Measurements from ENCODE around the gene HLCS.

HLCS gene

GRCh38 chr21:36735724-36736320, 230.6 kb downstream of the HLCS start:
- peak; percentile 54 for DNase-seq

GRCh38 chr21:36735201-36735515, 231.3 kb downstream of the HLCS start:
- no peak for DNase-seq

GRCh38 chr21:36734367-36735200, 231.9 kb downstream of the HLCS start:
- no peak for DNase-seq

- no peak for DNase-seq
Measured at GRCh38 chr21:36733857-36734256, 232.6 kb downstream of the HLCS start.

- DNase-seq = no peak
Measured at GRCh38 chr21:36732761-36733160, 233.7 kb downstream of the HLCS start.

GRCh38 chr21:36732217-36732616, 234.3 kb downstream of the HLCS start:
- DNase-seq = no peak

- DNase-seq = no peak
Measured at GRCh38 chr21:36730291-36731281, 235.9 kb downstream of the HLCS start.

- no peak for DNase-seq
Measured at GRCh38 chr21:36729310-36729970, 237.0 kb downstream of the HLCS start.

- no peak for DNase-seq
Measured at GRCh38 chr21:36728371-36729111, 237.9 kb downstream of the HLCS start.

GRCh38 chr21:36727866-36728265, 238.6 kb downstream of the HLCS start:
- DNase-seq = no peak

- no peak for DNase-seq
Measured at GRCh38 chr21:36725793-36726386, 240.6 kb downstream of the HLCS start.

GRCh38 chr21:36724660-36725059, 241.8 kb downstream of the HLCS start:
- DNase-seq = no peak

GRCh38 chr21:36723371-36723881, 243.0 kb downstream of the HLCS start:
- DNase-seq = no peak

- DNase-seq = no peak
Measured at GRCh38 chr21:36722370-36723368, 243.8 kb downstream of the HLCS start.

GRCh38 chr21:36721817-36722216, 244.7 kb downstream of the HLCS start:
- no peak for DNase-seq

- DNase-seq = no peak
Measured at GRCh38 chr21:36719614-36720013, 246.9 kb downstream of the HLCS start.

- DNase-seq = no peak
Measured at GRCh38 chr21:36718951-36719501, 247.4 kb downstream of the HLCS start.

- no peak for DNase-seq
Measured at GRCh38 chr21:36717976-36718375, 248.5 kb downstream of the HLCS start.

GRCh38 chr21:36716836-36717235, 249.6 kb downstream of the HLCS start:
- no peak for DNase-seq

- DNase-seq = no peak
Measured at GRCh38 chr21:36716387-36716786, 250.1 kb downstream of the HLCS start.
